A549 (cell line): Measurements from ENCODE around the gene UBA52. TPM values are rescaled to one million over a fixed set of nuclear protein-coding genes. Genes with fewer than 3 reads are reported as not detected.

Experiments used
- ATAC-seq, 2 experiments: fragments of 200-7000 bp in 1 of 2; fragments of >200 bp in 1 of 2; cut with Nextera tagmentation in 1 of 2; cut with Tn5 transposase in 1 of 2; 3 replicates each; pipeline versions ENCODE4 v1.8.0 to v1.9.1; 2018 to 2020; ENCODE audit warnings: mild to moderate bottlenecking in 1 of 2, moderate library complexity in 1 of 2
- CTCF ChIA-PET: fragments of 300-600 bp; sonication (Branson Sonifier 250); formaldehyde crosslinking; extraction: SDS; loops from one replicate; lab custom pipeline; 2021; ENCODE audit warnings: antibody characterized with exemption, inconsistent platforms; lab: Yijun Ruan, JAX
- POLR2A ChIA-PET: fragments of 350-600 bp; formaldehyde crosslinking; extraction: SDS; loops from one replicate; lab custom pipeline; 2021; ENCODE audit warnings: antibody characterized with exemption, inconsistent platforms; lab: Yijun Ruan, JAX
- DNase-seq, 2 experiments: peaks; one replicate each; pipeline versions ENCODE4 v3.0.0 to v3.0.0-alpha.2; 2011 to 2016; ENCODE audit warnings: low read depth in 1 of 2, low spot score in 1 of 2
- FAIRE-seq: peaks from 2 replicates; lab custom pipeline; 2011; peaks lifted over from hg19 to GRCh38; lab: Jason Lieb, UNC
- H3K27ac ChIP-seq, 2 experiments: fragments of >200 bp; sonication (Bioruptor Twin); formaldehyde crosslinking; 3 replicates each; pipeline ENCODE4 v1.5.1; 2016 to 2017
- H3K4me1 ChIP-seq: fragments of >200 bp; sonication (Bioruptor Twin); formaldehyde crosslinking; 3 replicates; pipeline ENCODE4 v1.6.1; 2016
- H3K4me2 ChIP-seq: fragments of >200 bp; sonication (Bioruptor Twin); formaldehyde crosslinking; 3 replicates; pipeline ENCODE4 v1.6.1; 2016
- H3K4me3 ChIP-seq: fragments of >200 bp; sonication (Bioruptor Twin); formaldehyde crosslinking; 3 replicates; pipeline ENCODE4 v1.5.1; 2016
- H3K9me3 ChIP-seq: fragments of >200 bp; sonication (Bioruptor Twin); formaldehyde crosslinking; 3 replicates; pipeline ENCODE4 v1.6.1; 2016
- BHLHE40 ChIP-seq: IDR thresholded peaks from 2 replicates; pipeline ENCODE4 v1.6.1; 2012; ENCODE audit warnings: low read depth, low read length, inconsistent platforms
- CBX2 ChIP-seq: fragments of 200-600 bp; sonication (generic); IDR thresholded peaks from 2 replicates; pipeline ENCODE4 v1.6.1; 2016; ENCODE audit warnings: low read depth, mild to moderate bottlenecking, borderline replicate concordance
- CEBPB ChIP-seq, 2 experiments: fragments of >200 bp in 1 of 2; sonication (Bioruptor Twin) in 1 of 2; formaldehyde crosslinking in 1 of 2; IDR thresholded peaks; 2 replicates each; pipeline ENCODE4 v1.6.1; 2012 to 2016
- CHD4 ChIP-seq: fragments of 200-600 bp; sonication (generic); IDR thresholded peaks from 2 replicates; pipeline ENCODE4 v1.6.1; 2016; ENCODE audit warnings: antibody characterized with exemption, mild to moderate bottlenecking, borderline replicate concordance
- CTCF ChIP-seq: fragments of >200 bp; sonication (Bioruptor Twin); formaldehyde crosslinking; IDR thresholded peaks from 3 replicates; pipeline ENCODE4 v1.5.1; 2016
- E2F6 ChIP-seq: IDR thresholded peaks from 2 replicates; pipeline ENCODE4 v1.6.1; 2012; ENCODE audit warnings: low read depth, borderline replicate concordance
- EHMT2 ChIP-seq: fragments of 200-600 bp; sonication (generic); IDR thresholded peaks from 2 replicates; pipeline ENCODE4 v1.6.1; 2016; ENCODE audit warnings: antibody characterized with exemption, low read depth, mild to moderate bottlenecking, moderate library complexity
- EP300 ChIP-seq, 2 experiments: fragments of >200 bp; sonication (Bioruptor Twin); formaldehyde crosslinking; IDR thresholded peaks; 2 replicates in 1 of 2; 3 replicates in 1 of 2; pipeline ENCODE4 v1.6.1; 2016 to 2017
- FOXS1 ChIP-seq: fragments of 250-450 bp; sonication (Bioruptor Pico); IDR thresholded peaks from 2 replicates; pipeline ENCODE4 v1.5.0; 2020; ENCODE audit warnings: mild to moderate bottlenecking, moderate library complexity
- GATA3 ChIP-seq: IDR thresholded peaks from 2 replicates; pipeline ENCODE4 v1.6.1; 2012; ENCODE audit warnings: borderline replicate concordance
- HDAC2 ChIP-seq: fragments of 200-600 bp; sonication (generic); IDR thresholded peaks from 2 replicates; pipeline ENCODE4 v1.6.1; 2016
- HES2 ChIP-seq: fragments of >200 bp; sonication (Bioruptor Twin); formaldehyde crosslinking; IDR thresholded peaks from 2 replicates; pipeline ENCODE4 v1.6.1; 2016
- HEYL ChIP-seq: fragments of 250-450 bp; sonication (Bioruptor Pico); IDR thresholded peaks from 2 replicates; pipeline ENCODE4 v1.8.0; 2021; ENCODE audit warnings: mild to moderate bottlenecking, moderate library complexity
- HMGXB4 ChIP-seq: fragments of 250-450 bp; sonication (Bioruptor Pico); IDR thresholded peaks from 2 replicates; pipeline ENCODE4 v1.5.0; 2021; ENCODE audit warnings: mild to moderate bottlenecking, moderate library complexity, borderline replicate concordance
- HOXA7 ChIP-seq: fragments of 250-450 bp; sonication (Bioruptor Pico); IDR thresholded peaks from 2 replicates; pipeline ENCODE4 v1.5.0; 2020; ENCODE audit warnings: mild to moderate bottlenecking, moderate library complexity
- HOXB5 ChIP-seq: fragments of 250-450 bp; sonication (Bioruptor Pico); IDR thresholded peaks from 2 replicates; pipeline ENCODE4 v1.5.0; 2020; ENCODE audit warnings: mild to moderate bottlenecking, moderate library complexity
- JUN ChIP-seq, 2 experiments: fragments of >200 bp; sonication (Bioruptor Twin); formaldehyde crosslinking; IDR thresholded peaks; 2 replicates in 1 of 2; 3 replicates in 1 of 2; pipeline ENCODE4 v1.6.1; 2016 to 2017
- KDM5A ChIP-seq: fragments of 200-600 bp; sonication (generic); IDR thresholded peaks from 2 replicates; pipeline ENCODE4 v1.6.1; 2016; ENCODE audit warnings: antibody characterized with exemption, mild to moderate bottlenecking
- MAX ChIP-seq: IDR thresholded peaks from 2 replicates; pipeline ENCODE4 v1.6.1; 2012
- MYC ChIP-seq: IDR thresholded peaks from 2 replicates; pipeline ENCODE4 v1.6.1; 2012; ENCODE audit warnings: mild to moderate bottlenecking, inconsistent platforms, low read length, improper control_type of control experiment, borderline replicate concordance
- PBX3 ChIP-seq: IDR thresholded peaks from 2 replicates; pipeline ENCODE4 v1.6.1; 2012
- POLR2A ChIP-seq: IDR thresholded peaks from 2 replicates; pipeline ENCODE4 v1.6.1; 2012; ENCODE audit warnings: mild to moderate bottlenecking, low read length
- RAD21 ChIP-seq, 2 experiments: fragments of >200 bp in 1 of 2; sonication (Bioruptor Twin) in 1 of 2; formaldehyde crosslinking in 1 of 2; IDR thresholded peaks in 1 of 2; conservative IDR thresholded peaks in 1 of 2; 2 replicates in 1 of 2; 3 replicates in 1 of 2; pipeline ENCODE4 v1.6.1; 2012 to 2018; ENCODE audit warnings: inconsistent platforms in 1 of 2
- RNF2 ChIP-seq: fragments of 200-600 bp; sonication (generic); IDR thresholded peaks from 2 replicates; pipeline ENCODE4 v1.6.1; 2016; ENCODE audit warnings: low read depth, mild to moderate bottlenecking, antibody characterized with exemption, moderate library complexity, borderline replicate concordance
- SMC3 ChIP-seq: fragments of >200 bp; sonication (Bioruptor Twin); formaldehyde crosslinking; IDR thresholded peaks from 3 replicates; pipeline ENCODE4 v1.6.1; 2018; ENCODE audit warnings: inconsistent platforms
- SREBF2 ChIP-seq: fragments of 450-650 bp; IDR thresholded peaks from 2 replicates; pipeline ENCODE4 v1.6.1; 2014; ENCODE audit warnings: mild to moderate bottlenecking, moderate library complexity
- TFCP2L1 ChIP-seq: fragments of 250-450 bp; sonication (Bioruptor Pico); IDR thresholded peaks from 2 replicates; pipeline ENCODE4 v1.5.0; 2021; ENCODE audit warnings: mild to moderate bottlenecking
- USF2 ChIP-seq: fragments of 450-650 bp; IDR thresholded peaks from 2 replicates; pipeline ENCODE4 v1.6.1; 2014; ENCODE audit warnings: antibody characterized with exemption
- ZC3H11A ChIP-seq: fragments of 450-650 bp; IDR thresholded peaks from 2 replicates; pipeline ENCODE4 v1.6.1; 2014; ENCODE audit warnings: antibody characterized with exemption, mild to moderate bottlenecking
- WGBS: methylation state at CpG from one replicate; pipeline ENCODE4 v1.1.6; 2017; ENCODE audit errors: missing lambda C conversion rate; 5-methylcytosine and 5-hydroxymethylcytosine counted together
- polyA plus RNA-seq, 4 experiments: library from polyadenylated mRNA; depleted of rRNA in 3 of 4; stranded (reverse); fragments of >200 nt; fragmentation: RNase III in 1 of 4; extraction: RNeasy Plus Mini Kit Qiagen cat#74134 plus additional on column Dnase treatment in 1 of 4; gene quantifications; 2 replicates in 3 of 4; 3 replicates in 1 of 4; pipeline ENCODE4 v1.2.3, GENCODE V29; 2011 to 2017

The UBA52 gene
- polyA plus RNA-seq, 2 of the 4 experiments (the other 2 are of a cell fraction), result 888 to 942 TPM

- H3K4me3 ChIP-seq, result peak overlapping the region; percentile 96
- FAIRE-seq (no peak), ATAC-seq (peak; percentile 46 to 76), DNase-seq (peak; percentile 59 to 94)
- 49% methylated on average over 27 of the region's 40 CpGs for WGBS
- H3K9me3 ChIP-seq, result no peaks in the 10 kb centered on the region
- TF ChIP-seq CHD4 (no peak), SREBF2 (no peak), CTCF (peak; percentile 44), POLR2A (0 out of 2 replicates have a peak, but pooled peaks have one; percentile 17), HOXB5 (CRISPR knock-in tag) (no peak), PBX3 (no peak), E2F6 (no peak), ZC3H11A (no peak), RNF2 (no peak), KDM5A (no peak), HES2 (no peak), RAD21 (conservative IDR thresholded peaks at IDR 0.05 in 1 of 2, IDR thresholded peaks at IDR 0.05 in 1 of 2) (peak; percentile 33; a peak in 3 of 5 replicates), HMGXB4 (CRISPR knock-in tag) (no peak), HDAC2 (no peak), BHLHE40 (no peak), JUN (IDR thresholded peaks at IDR 0.05) (no peak; a peak in 1 of 5 replicates), EHMT2 (no peak), HEYL (CRISPR knock-in tag) (no peak), SMC3 (peak; percentile 38), EP300 (IDR thresholded peaks at IDR 0.05) (no peak), HOXA7 (no peak), TFCP2L1 (CRISPR knock-in tag) (no peak), USF2 (no peak), MAX (peak; percentile 35; the same call in 1 of the 2 replicates), MYC (peak; percentile 29; the same call in 1 of the 2 replicates), CBX2 (no peak), GATA3 (no peak), FOXS1 (CRISPR knock-in tag) (no peak), CEBPB (IDR thresholded peaks at IDR 0.05) (no peak)
- ChIA-PET POLR2A (interaction anchor here (0.7 to 3.1 kb wide), 4 partner anchors 8 to 269 kb away, joined by 3 to 31 read pairs (median 6); partner anchors contain the start of gene UBA52), CTCF (interaction anchor here (0.6 to 5.2 kb wide), 27 partner anchors 9 to 277 kb away, joined by 3 to 46 read pairs (median 4); partner anchors contain the start of gene UBA52)
- H3K4me1 ChIP-seq, result peaks cover 12% of the 10 kb centered on the region; the same call in 1 of the 3 replicates
- peak overlapping the region; percentile 100 for H3K4me2 ChIP-seq
- H3K27ac ChIP-seq, result peak overlapping the region; percentile 100
These were observed 18.9 kb downstream of the UBA52 start for GRCh38 chr19:18590273-18591272.
